ENCODE measurements around the gene ABCF3.

DNA sequence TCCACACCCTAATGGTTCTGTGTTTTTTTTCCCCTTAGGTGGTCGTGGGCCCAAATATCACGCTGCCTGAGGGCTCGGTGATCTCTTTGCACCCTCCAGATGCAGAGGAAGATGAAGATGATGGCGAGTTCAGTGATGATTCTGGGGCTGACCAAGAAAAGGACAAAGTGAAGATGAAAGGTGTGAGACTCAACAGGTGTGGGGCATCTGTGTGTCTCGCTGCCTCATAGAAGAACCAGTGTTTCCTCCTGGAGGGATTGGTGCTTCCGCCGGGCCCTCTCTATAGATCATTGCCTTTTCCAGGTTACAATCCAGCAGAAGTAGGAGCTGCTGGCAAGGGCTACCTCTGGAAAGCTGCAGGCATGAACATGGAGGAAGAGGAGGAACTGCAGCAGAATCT lies 43.8 kb upstream of the ABCF3 start:
- TF ChIP-seq EZH2 (IDR thresholded peaks at IDR 0.05) (no peak), POLR2AphosphoS5 (IDR thresholded peaks at IDR 0.05; ENCODE audit: borderline replicate concordance, low read depth, low read length) (no peak)

Measured in SK-N-MC (cell line).